ENCODE results near the gene CSTF1. TPM values are rescaled to one million over a fixed set of nuclear protein-coding genes. Genes with fewer than 3 reads are reported as not detected.

CSTF1 gene
- total and polyA plus RNA-seq, 2 of the 8 experiments (the other 6 are each of a cell fraction or from before 2014, with no cell fraction given): 59.4 to 83.5 TPM

GRCh38 chr20:56414842-56415765, 22.7 kb downstream of the CSTF1 start:
- DNase-seq (ENCODE audit: low read depth in 1 of 2, low spot score in 2 of 2) (no peak), FAIRE-seq (no peak)
- CTCF ChIA-PET (ENCODE audit: partially characterized antibody): interaction anchor here (0.9 to 1.9 kb wide), 3 partner anchors 17 to 89 kb away, joined by 3 to 5 read pairs (median 3); no protein-coding TSS in a partner anchor
- TF ChIP-seq FOSL1 (IDR thresholded peaks at IDR 0.05; ENCODE audit: insufficient read depth, low read depth, low read length): no peak
- TF ChIP-seq SP2 (IDR thresholded peaks at IDR 0.05; ENCODE audit: low read length): no peak
- no peak for TF ChIP-seq CHD1 (IDR thresholded peaks at IDR 0.05; ENCODE audit: low read depth, low read length)
- TF ChIP-seq CHD2 (IDR thresholded peaks at IDR 0.05; ENCODE audit: low read length): no peak
- TF ChIP-seq GABPA (IDR thresholded peaks at IDR 0.05; ENCODE audit: borderline replicate concordance, insufficient read depth, low read length): no peak

More at GRCh38 chr20:56414842-56415765, 22.7 kb downstream of the CSTF1 start:
- Histone ChIP-seq H2BK120ac (replicated peaks; ENCODE audit: low read depth, low read length) (no peak overlapping the region), H4K20me1 (replicated peaks in 1 of 2; ENCODE audit: control insufficient read depth in 1 of 2, insufficient read depth in 2 of 2, low read length in 2 of 2) (peaks cover 0 to 4% of the 10 kb centered on the region in 2 experiments), H2BK12ac (ENCODE audit: low read depth, low read length) (no peak overlapping the region), H3K9me3 (ENCODE audit: insufficient read depth in 2 of 2, low read depth in 1 of 2, low read length in 1 of 2) (no peaks in the 10 kb centered on the region), H2AK5ac (ENCODE audit: low read depth, low read length) (no peak overlapping the region), H4K8ac (ENCODE audit: extremely low read depth, insufficient read depth, low read length) (no peak overlapping the region), H4K5ac (ENCODE audit: insufficient read length, low read depth, low read length) (no peak overlapping the region), H2BK15ac (ENCODE audit: low read length) (no peak overlapping the region), H3K36me3 (ENCODE audit: control insufficient read depth in 2 of 4, insufficient read depth in 4 of 4, low read length in 3 of 4) (no peaks in the 10 kb centered on the region; a peak in 1 of 8 replicates), H3K14ac (ENCODE audit: insufficient read length) (no peak overlapping the region), H3K56ac (replicated peaks; ENCODE audit: insufficient read length, low read depth, low read length) (no peak overlapping the region), H3K4me2 (ENCODE audit: insufficient read depth in 1 of 2, low read depth in 2 of 2, low read length in 2 of 2) (no peak overlapping the region), H3K4me3 (ENCODE audit: extremely low read depth in 1 of 4, insufficient read depth in 2 of 4, low read depth in 3 of 4, low read length in 4 of 4) (no peak overlapping the region), H3K9ac (replicated peaks in 1 of 4; ENCODE audit: extremely low read depth in 1 of 4, low read depth in 3 of 4, low read length in 3 of 4) (no peak overlapping the region), H4K91ac (replicated peaks; ENCODE audit: insufficient read length, low read length) (no peak overlapping the region), H2AFZ (ENCODE audit: low read length) (no peak overlapping the region), H3K4ac (replicated peaks; ENCODE audit: insufficient read length, low read depth, low read length) (no peak overlapping the region), H3K79me2 (ENCODE audit: control insufficient read depth in 1 of 2, insufficient read depth in 2 of 2, low read length in 2 of 2) (no peaks in the 10 kb centered on the region), H3K27ac (ENCODE audit: low read depth, low read length) (no peak overlapping the region), H2BK5ac (ENCODE audit: low read depth, low read length) (no peak overlapping the region), H3K23ac (ENCODE audit: insufficient read length) (no peak overlapping the region), H3K23me2 (ENCODE audit: low read depth, low read length) (no peaks in the 10 kb centered on the region), H3K79me1 (ENCODE audit: low read depth, low read length) (no peaks in the 10 kb centered on the region), H3K18ac (ENCODE audit: extremely low read depth, low read length) (no peak overlapping the region), H3K27me3 (replicated peaks in 1 of 4; ENCODE audit: control insufficient read depth in 3 of 4, extremely low read depth in 1 of 4, insufficient read depth in 3 of 4, low read length in 3 of 4) (no peaks in the 10 kb centered on the region), H3K4me1 (replicated peaks in 1 of 4; ENCODE audit: control insufficient read depth in 3 of 4, insufficient read depth in 4 of 4, low read length in 3 of 4) (no peaks in the 10 kb centered on the region), H2BK20ac (ENCODE audit: low read length) (no peak overlapping the region)
- POLR2A ChIA-PET (ENCODE audit: partially characterized antibody): no interaction called here
- whole genome bisulfite sequencing, 2 experiments (ENCODE audit: extremely low coverage in 1 of 2, insufficient coverage in 1 of 2, insufficient read length in 1 of 2, insufficient replicate concordance in 2 of 2, low coverage in 1 of 2, low lambda C conversion rate in 2 of 2, missing lambda C conversion rate in 1 of 2): 95% methylated on average over 12 of the region's 12 CpGs; no CpG with 5 or more reads in 1 of the 2 experiments
